CD4-positive, alpha-beta T cell treated with Interferon gamma for 1 hour (primary cell): ENCODE data around the gene KRT1.

ENCODE experiments used
- DNase-seq: peaks from one replicate; pipeline ENCODE4 v3.0.0-alpha.2; 2020

KRT1 gene

GRCh38 chr12:52698651-52699340 is 18.6 kb upstream of the KRT1 start:
- DNase-seq: no peak

- DNase-seq: no peak
Observed at GRCh38 chr12:52697058-52697582, 16.9 kb upstream of the KRT1 start.

- DNase-seq: no peak
Observed at GRCh38 chr12:52696588-52696987, 16.4 kb upstream of the KRT1 start.

- no peak for DNase-seq
Observed at GRCh38 chr12:52695039-52695438, 14.8 kb upstream of the KRT1 start.

GRCh38 chr12:52694151-52694550 is 13.9 kb upstream of the KRT1 start:
- DNase-seq: no peak

GRCh38 chr12:52693261-52693660 is 13.1 kb upstream of the KRT1 start:
- DNase-seq: no peak

- no peak for DNase-seq
Observed at GRCh38 chr12:52692254-52692653, 12.0 kb upstream of the KRT1 start.

GRCh38 chr12:52691841-52692150 is 11.6 kb upstream of the KRT1 start:
- DNase-seq: no peak

GRCh38 chr12:52691076-52691840 is 11.1 kb upstream of the KRT1 start:
- DNase-seq: peak; percentile 34

- DNase-seq: no peak
Observed at GRCh38 chr12:52690351-52691075, 10.3 kb upstream of the KRT1 start.

GRCh38 chr12:52689936-52690335 is 9.7 kb upstream of the KRT1 start:
- no peak for DNase-seq

GRCh38 chr12:52689239-52689638 is 9.0 kb upstream of the KRT1 start:
- no peak for DNase-seq

GRCh38 chr12:52688481-52688880 is 8.3 kb upstream of the KRT1 start:
- no peak for DNase-seq

- DNase-seq: no peak
Observed at GRCh38 chr12:52687497-52688385, 7.5 kb upstream of the KRT1 start.

GRCh38 chr12:52686756-52687487 is 6.7 kb upstream of the KRT1 start:
- no peak for DNase-seq

GRCh38 chr12:52686063-52686462 is 5.9 kb upstream of the KRT1 start:
- DNase-seq: no peak

GRCh38 chr12:52685406-52685890 is 5.2 kb upstream of the KRT1 start:
- no peak for DNase-seq

- DNase-seq: no peak
Observed at GRCh38 chr12:52684431-52684830, 4.2 kb upstream of the KRT1 start.

- DNase-seq: no peak
Observed at GRCh38 chr12:52683575-52684300, 3.5 kb upstream of the KRT1 start.

GRCh38 chr12:52682938-52683574 is 2.8 kb upstream of the KRT1 start:
- DNase-seq: no peak

GRCh38 chr12:52682381-52682660 is 2.1 kb upstream of the KRT1 start:
- no peak for DNase-seq
